HepG2 (cell line): Measurements from ENCODE around the gene MNDA. TPM values are rescaled to one million over a fixed set of nuclear protein-coding genes. Genes with fewer than 3 reads are reported as not detected.

ENCODE experiments used
- ATAC-seq: fragments of 200-7000 bp; cut with Tn5 transposase; 3 replicates; pipeline ENCODE4 v1.9.1; 2020; ENCODE audit warnings: mild to moderate bottlenecking, moderate library complexity
- BruUV-seq: library from RNA; stranded (reverse); fragments of 400-500 nt; replicated peaks from 2 replicates; lab custom pipeline; 2021; lab: Mats Ljungman, UMichigan
- CTCF ChIA-PET: fragments of 300-600 bp; formaldehyde crosslinking; extraction: SDS; loops from one replicate; lab custom pipeline; 2021; ENCODE audit warnings: low total read pairs, inconsistent platforms, low intra/inter-chr PET ratio; lab: Yijun Ruan, JAX
- POLR2A ChIA-PET: fragments of 350-600 bp; sonication (Branson Sonifier 250); formaldehyde crosslinking; loops from one replicate; lab custom pipeline; 2020; ENCODE audit warnings: antibody characterized with exemption, inconsistent platforms; lab: Yijun Ruan, JAX
- DNase-seq: peaks from one replicate; pipeline ENCODE4 v3.0.0-alpha.2; 2015; ENCODE audit warnings: low spot score
- FAIRE-seq: peaks from 3 replicates; lab custom pipeline; 2011; peaks lifted over from hg19 to GRCh38; lab: Jason Lieb, UNC
- H2AFZ ChIP-seq: one replicate; pipeline ENCODE4 v1.6.1; 2011; ENCODE audit warnings: low read length, inconsistent platforms
- H3K27ac ChIP-seq: fragments of 300-600 bp; 3 replicates; pipeline ENCODE4 v1.8.0; 2011; ENCODE audit warnings: mixed run types, mild to moderate bottlenecking, mixed read lengths, low read length, inconsistent platforms; ENCODE audit not compliant: insufficient read depth; ENCODE audit errors: extremely low read length
- H3K27me3 ChIP-seq, 2 experiments: fragments of 200-600 bp in 1 of 2; 2 replicates in 1 of 2; 3 replicates in 1 of 2; pipeline versions ENCODE4 v1.6.0 to v1.8.0; 2011; ENCODE audit warnings: low read length in 2 of 2, mild to moderate bottlenecking in 2 of 2, moderate library complexity in 2 of 2, inconsistent platforms in 1 of 2; ENCODE audit not compliant: insufficient read depth in 2 of 2, control insufficient read depth in 1 of 2
- H3K36me3 ChIP-seq, 2 experiments: fragments of 200-600 bp in 1 of 2; replicated peaks in 1 of 2; 2 replicates in 1 of 2; 3 replicates in 1 of 2; pipeline versions ENCODE4 v1.5.1 to v1.8.0; 2011; ENCODE audit warnings: low read length in 2 of 2, inconsistent platforms in 1 of 2; ENCODE audit not compliant: insufficient read depth in 2 of 2, control insufficient read depth in 1 of 2
- H3K4me1 ChIP-seq: 2 replicates; pipeline ENCODE4 v1.5.1; 2012; ENCODE audit warnings: low read length, inconsistent platforms; ENCODE audit not compliant: insufficient read depth
- H3K4me2 ChIP-seq: 2 replicates; pipeline ENCODE4 v1.6.0; 2011; ENCODE audit warnings: low read depth, low read length, inconsistent platforms
- H3K4me3 ChIP-seq, 3 experiments: fragments of 200-600 bp in 1 of 3; sonication (generic), shearing (Covaris generic) in 1 of 3; replicated peaks in 1 of 3; 2 replicates each; pipeline ENCODE4 v1.5.1; 2011 to 2016; ENCODE audit warnings: low read length in 3 of 3, inconsistent platforms in 2 of 3, low read depth in 2 of 3, mild to moderate bottlenecking in 2 of 3, control low read depth in 1 of 3, mixed read lengths in 1 of 3; ENCODE audit not compliant: insufficient read depth in 1 of 3
- H3K79me2 ChIP-seq: one replicate; pipeline ENCODE4 v1.6.1; 2011; ENCODE audit warnings: low read length, inconsistent platforms; ENCODE audit not compliant: insufficient read depth
- H3K9ac ChIP-seq: 2 replicates; pipeline ENCODE4 v1.6.0; 2011; ENCODE audit warnings: mild to moderate bottlenecking, low read depth, low read length, inconsistent platforms; ENCODE audit not compliant: insufficient read depth
- H3K9me3 ChIP-seq: 2 replicates; pipeline ENCODE4 v1.5.1; 2012; ENCODE audit warnings: mild to moderate bottlenecking, low read length
- H4K20me1 ChIP-seq: 2 replicates; pipeline ENCODE4 v1.6.0; 2011; ENCODE audit warnings: inconsistent platforms, mild to moderate bottlenecking, low read length, moderate library complexity; ENCODE audit not compliant: insufficient read depth
- CC2D1A ChIP-seq: sonication (generic); formaldehyde crosslinking; IDR thresholded peaks from 2 replicates; pipeline ENCODE4 v1.8.1; 2023; ENCODE audit warnings: mild to moderate bottlenecking, missing genetic modification reagents
- MZF1 ChIP-seq: sonication (generic); formaldehyde crosslinking; IDR thresholded peaks from 2 replicates; pipeline ENCODE4 v1.8.1; 2023; ENCODE audit warnings: mild to moderate bottlenecking, missing genetic modification reagents, borderline replicate concordance
- ZNF160 ChIP-seq: sonication (generic); formaldehyde crosslinking; IDR thresholded peaks from 2 replicates; pipeline ENCODE4 v1.8.0; 2022; ENCODE audit warnings: mild to moderate bottlenecking, inconsistent platforms, missing genetic modification reagents
- ZNF34 ChIP-seq: sonication (generic); formaldehyde crosslinking; IDR thresholded peaks from 2 replicates; pipeline ENCODE4 v1.4.0; 2020; ENCODE audit warnings: mild to moderate bottlenecking, missing genetic modification reagents, borderline replicate concordance
- ZNF383 ChIP-seq: sonication (generic); formaldehyde crosslinking; IDR thresholded peaks from 2 replicates; pipeline ENCODE4 v1.4.0; 2020; ENCODE audit warnings: missing genetic modification reagents, mild to moderate bottlenecking, borderline replicate concordance
- ZNF441 ChIP-seq: sonication (generic); formaldehyde crosslinking; IDR thresholded peaks from 2 replicates; pipeline ENCODE4 v1.7.0; 2021; ENCODE audit warnings: missing genetic modification reagents, borderline replicate concordance
- ZNF496 ChIP-seq: sonication (generic); formaldehyde crosslinking; IDR thresholded peaks from 2 replicates; pipeline ENCODE4 v1.8.1; 2023; ENCODE audit warnings: mild to moderate bottlenecking, moderate library complexity, missing genetic modification reagents; ENCODE audit not compliant: insufficient replicate concordance
- ZNF510 ChIP-seq: sonication (generic); formaldehyde crosslinking; IDR thresholded peaks from 2 replicates; pipeline ENCODE4 v1.4.0; 2020; ENCODE audit warnings: low read depth, mild to moderate bottlenecking, missing genetic modification reagents
- ZNF546 ChIP-seq: sonication (generic); formaldehyde crosslinking; conservative IDR thresholded peaks from 2 replicates; pipeline ENCODE4 v1.8.1; 2023; ENCODE audit warnings: mild to moderate bottlenecking, missing genetic modification reagents
- ZNF780A ChIP-seq: sonication (generic); formaldehyde crosslinking; IDR thresholded peaks from 2 replicates; pipeline ENCODE4 v1.8.0; 2022; ENCODE audit warnings: mild to moderate bottlenecking, missing genetic modification reagents, moderate library complexity
- ZSCAN21 ChIP-seq: sonication (generic); formaldehyde crosslinking; IDR thresholded peaks from 2 replicates; pipeline ENCODE4 v1.8.0; 2022; ENCODE audit warnings: mild to moderate bottlenecking, missing genetic modification reagents, moderate library complexity, borderline replicate concordance
- ZSCAN25 ChIP-seq: sonication (generic); formaldehyde crosslinking; IDR thresholded peaks from 2 replicates; pipeline ENCODE4 v1.8.0; 2022; ENCODE audit warnings: mild to moderate bottlenecking, missing genetic modification reagents
- ZSCAN9 ChIP-seq: IDR thresholded peaks from 2 replicates; pipeline ENCODE4 v1.6.1; 2016; ENCODE audit warnings: borderline replicate concordance
- WGBS: methylation state at CpG from one replicate; pipeline ENCODE4 v1.1.6; 2017; ENCODE audit warnings: low lambda C conversion rate; 5-methylcytosine and 5-hydroxymethylcytosine counted together
- in situ Hi-C: cut with HindIII; loops from 2 replicates; pipeline ENCODE4 v1.10.0; 2017; ENCODE audit warnings: low pct_unique_long_range_greater_than_20kb; ENCODE audit not compliant: extremely low pct_ligation_motif_present
- intact Hi-C: fragments of 100-400 bp; cut with micrococcal nuclease; formaldehyde crosslinking; loops from one replicate; pipeline ENCODE4 v1.10.0; 2022; ENCODE audit not compliant: unreplicated experiment
- polyA plus RNA-seq, 8 experiments: library from polyadenylated mRNA; depleted of rRNA in 3 of 8; stranded (reverse) in 7 of 8; unstranded in 1 of 8; fragments of >200 nt; fragmentation: Illumina TruSeq in 4 of 8; extraction: Trizol in 4 of 8; gene quantifications; 2 replicates each; pipeline versions ENCODE4 v1.2.1 to v1.2.3, GENCODE V29; 2011 to 2016; ENCODE audit warnings: low read depth in 4 of 8, missing spikeins in 1 of 8, mixed read lengths in 1 of 8; ENCODE audit not compliant: insufficient read depth in 1 of 8
- total RNA-seq, 5 experiments: library from RNA; depleted of rRNA; stranded (reverse); fragments of >200 nt; fragmentation: Illumina TruSeq; extraction: Trizol; gene quantifications; 2 replicates each; pipeline ENCODE4 v1.2.3, GENCODE V29; 2016; ENCODE audit warnings: low read depth in 1 of 5
- TF ChIP-seq, protein P1 (sequence below): IDR thresholded peaks from 2 replicates; pipeline ENCODE4 v1.6.1; 2016; ENCODE audit warnings: low read depth
- TF ChIP-seq, protein P2 (sequence below): IDR thresholded peaks from 2 replicates; pipeline ENCODE4 v1.6.1; 2012; ENCODE audit warnings: low read length, improper control_type of control experiment
- TF ChIP-seq, protein P3 (sequence below): sonication (generic); formaldehyde crosslinking; conservative IDR thresholded peaks from 2 replicates; pipeline ENCODE4 v1.4.0; 2020; ENCODE audit warnings: missing genetic modification reagents

MNDA gene
- total and polyA plus RNA-seq, 2 of the 13 experiments (the other 11 are each of a cell fraction or from before 2014, with no cell fraction given): not detected

DNA sequence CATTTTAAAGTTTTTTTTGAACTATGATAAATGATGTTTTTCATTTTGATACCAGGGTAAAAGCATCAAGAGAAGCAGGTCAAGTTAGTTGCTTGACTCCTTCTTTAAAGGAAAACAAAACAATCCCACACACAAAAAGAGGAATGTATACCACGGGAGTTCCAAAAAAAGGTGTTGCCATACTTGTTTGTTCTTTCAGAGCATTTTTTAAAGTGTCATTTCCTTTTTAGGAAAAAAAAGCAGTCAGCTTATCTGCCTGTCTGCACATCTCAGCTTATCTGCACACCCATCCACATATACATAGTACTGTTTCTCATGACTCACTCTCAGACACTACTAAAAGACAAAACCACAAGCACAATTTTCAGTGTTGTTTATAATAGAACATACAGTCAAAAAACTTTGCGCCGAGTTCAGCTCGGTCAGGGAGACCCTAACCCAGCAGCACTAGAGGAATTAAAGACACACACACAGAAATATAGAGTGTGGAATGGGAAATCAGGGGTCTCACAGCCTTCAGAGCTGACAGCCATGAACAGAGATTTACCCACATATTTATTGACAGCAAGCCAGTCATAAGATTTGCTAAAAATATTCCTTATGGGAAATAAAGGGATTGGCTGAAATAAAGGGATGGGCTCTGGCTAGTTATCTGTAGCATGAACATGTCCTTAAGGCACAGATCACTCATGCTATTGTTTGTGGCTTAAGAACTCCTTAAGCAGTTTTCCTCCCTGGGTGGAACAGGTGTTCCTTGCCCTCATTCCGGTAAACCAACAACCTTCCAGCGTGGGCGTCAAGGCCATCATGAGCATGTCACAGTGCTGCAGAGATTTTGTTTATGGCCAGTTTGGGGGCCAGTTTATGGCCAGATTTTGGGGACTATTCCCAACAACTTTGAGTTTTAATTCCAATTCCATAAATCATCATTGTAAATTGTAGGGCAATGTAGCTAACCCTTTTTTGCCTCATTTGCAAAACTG, 11.4 kb upstream of the MNDA start:
- in situ Hi-C loops: no loop called here
- Histone ChIP-seq H2AFZ (no peak overlapping the region), H3K4me1 (no peaks in the 10 kb centered on the region), H3K27ac (no peak overlapping the region), H3K27me3 (no peaks in the 10 kb centered on the region), H4K20me1 (no peaks in the 10 kb centered on the region), H3K9me3 (peaks cover 83% of the 10 kb centered on the region), H3K79me2 (no peaks in the 10 kb centered on the region), H3K9ac (no peak overlapping the region), H3K36me3 (no peaks in the 10 kb centered on the region), H3K4me3 (no peak overlapping the region), H3K4me2 (no peak overlapping the region)
- TF ChIP-seq, protein P1, sequence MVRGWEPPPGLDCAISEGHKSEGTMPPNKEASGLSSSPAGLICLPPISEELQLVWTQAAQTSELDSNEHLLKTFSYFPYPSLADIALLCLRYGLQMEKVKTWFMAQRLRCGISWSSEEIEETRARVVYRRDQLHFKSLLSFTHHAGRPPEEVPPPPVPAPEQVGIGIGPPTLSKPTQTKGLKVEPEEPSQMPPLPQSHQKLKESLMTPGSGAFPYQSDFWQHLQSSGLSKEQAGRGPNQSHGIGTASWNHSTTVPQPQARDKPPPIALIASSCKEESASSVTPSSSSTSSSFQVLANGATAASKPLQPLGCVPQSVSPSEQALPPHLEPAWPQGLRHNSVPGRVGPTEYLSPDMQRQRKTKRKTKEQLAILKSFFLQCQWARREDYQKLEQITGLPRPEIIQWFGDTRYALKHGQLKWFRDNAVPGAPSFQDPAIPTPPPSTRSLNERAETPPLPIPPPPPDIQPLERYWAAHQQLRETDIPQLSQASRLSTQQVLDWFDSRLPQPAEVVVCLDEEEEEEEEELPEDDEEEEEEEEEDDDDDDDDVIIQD (CRISPR knock-in tag): no peak
- TF ChIP-seq, protein P2, sequence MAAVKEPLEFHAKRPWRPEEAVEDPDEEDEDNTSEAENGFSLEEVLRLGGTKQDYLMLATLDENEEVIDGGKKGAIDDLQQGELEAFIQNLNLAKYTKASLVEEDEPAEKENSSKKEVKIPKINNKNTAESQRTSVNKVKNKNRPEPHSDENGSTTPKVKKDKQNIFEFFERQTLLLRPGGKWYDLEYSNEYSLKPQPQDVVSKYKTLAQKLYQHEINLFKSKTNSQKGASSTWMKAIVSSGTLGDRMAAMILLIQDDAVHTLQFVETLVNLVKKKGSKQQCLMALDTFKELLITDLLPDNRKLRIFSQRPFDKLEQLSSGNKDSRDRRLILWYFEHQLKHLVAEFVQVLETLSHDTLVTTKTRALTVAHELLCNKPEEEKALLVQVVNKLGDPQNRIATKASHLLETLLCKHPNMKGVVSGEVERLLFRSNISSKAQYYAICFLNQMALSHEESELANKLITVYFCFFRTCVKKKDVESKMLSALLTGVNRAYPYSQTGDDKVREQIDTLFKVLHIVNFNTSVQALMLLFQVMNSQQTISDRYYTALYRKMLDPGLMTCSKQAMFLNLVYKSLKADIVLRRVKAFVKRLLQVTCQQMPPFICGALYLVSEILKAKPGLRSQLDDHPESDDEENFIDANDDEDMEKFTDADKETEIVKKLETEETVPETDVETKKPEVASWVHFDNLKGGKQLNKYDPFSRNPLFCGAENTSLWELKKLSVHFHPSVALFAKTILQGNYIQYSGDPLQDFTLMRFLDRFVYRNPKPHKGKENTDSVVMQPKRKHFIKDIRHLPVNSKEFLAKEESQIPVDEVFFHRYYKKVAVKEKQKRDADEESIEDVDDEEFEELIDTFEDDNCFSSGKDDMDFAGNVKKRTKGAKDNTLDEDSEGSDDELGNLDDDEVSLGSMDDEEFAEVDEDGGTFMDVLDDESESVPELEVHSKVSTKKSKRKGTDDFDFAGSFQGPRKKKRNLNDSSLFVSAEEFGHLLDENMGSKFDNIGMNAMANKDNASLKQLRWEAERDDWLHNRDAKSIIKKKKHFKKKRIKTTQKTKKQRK: no peak
- TF ChIP-seq ZNF780A (no peak), ZNF160 (CRISPR knock-in tag) (no peak), ZNF510 (CRISPR knock-in tag) (no peak), ZNF441 (no peak), ZSCAN21 (no peak), ZNF383 (CRISPR knock-in tag) (no peak), ZNF496 (CRISPR knock-in tag) (no peak), MZF1 (CRISPR knock-in tag) (no peak), ZSCAN9 (CRISPR knock-in tag) (no peak), ZNF546 (CRISPR knock-in tag) (no peak), CC2D1A (CRISPR knock-in tag) (no peak), ZSCAN25 (CRISPR knock-in tag) (no peak), ZNF34 (CRISPR knock-in tag) (no peak)
- TF ChIP-seq, protein P3, sequence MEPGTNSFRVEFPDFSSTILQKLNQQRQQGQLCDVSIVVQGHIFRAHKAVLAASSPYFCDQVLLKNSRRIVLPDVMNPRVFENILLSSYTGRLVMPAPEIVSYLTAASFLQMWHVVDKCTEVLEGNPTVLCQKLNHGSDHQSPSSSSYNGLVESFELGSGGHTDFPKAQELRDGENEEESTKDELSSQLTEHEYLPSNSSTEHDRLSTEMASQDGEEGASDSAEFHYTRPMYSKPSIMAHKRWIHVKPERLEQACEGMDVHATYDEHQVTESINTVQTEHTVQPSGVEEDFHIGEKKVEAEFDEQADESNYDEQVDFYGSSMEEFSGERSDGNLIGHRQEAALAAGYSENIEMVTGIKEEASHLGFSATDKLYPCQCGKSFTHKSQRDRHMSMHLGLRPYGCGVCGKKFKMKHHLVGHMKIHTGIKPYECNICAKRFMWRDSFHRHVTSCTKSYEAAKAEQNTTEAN (CRISPR knock-in tag): no peak
- 12% methylated on average over 7 of the region's 7 CpGs for WGBS
- no peak for DNase-seq
- no TSS peak for BruUV-seq
- intact Hi-C loops: no loop called here
- ATAC-seq: no peak
- ChIA-PET POLR2A (no interaction called here), CTCF (no interaction called here)
- FAIRE-seq: no peak
